AG20443 (cell line): ENCODE measurements around the gene MBD3L3.
"Not testable (repeated sequence)": the region's sequence is repeated elsewhere in the genome, so short reads cannot be mapped to it uniquely, and the experiment has no call there.

Experiments used
- DNase-seq: peaks from one replicate; pipeline ENCODE4 v3.0.0; 2012; ENCODE audit warnings: low spot score, mixed read lengths

The MBD3L3 gene

GRCh38 chr19:7058576-7058975 is at the start of gene MBD3L3:
TSS of gene MBD3L3 (minus strand) at chr19:7058676. CDS start at chr19:7058605, 71 bp downstream.
- DNase-seq = not testable (repeated sequence)

GRCh38 chr19:7106711-7107657 is 48.5 kb upstream of the MBD3L3 start:
- DNase-seq = no peak

GRCh38 chr19:7104747-7105447 is 46.4 kb upstream of the MBD3L3 start:
- DNase-seq = no peak

- DNase-seq = no peak
Observed at GRCh38 chr19:7101498-7102253, 43.2 kb upstream of the MBD3L3 start.

DNA sequence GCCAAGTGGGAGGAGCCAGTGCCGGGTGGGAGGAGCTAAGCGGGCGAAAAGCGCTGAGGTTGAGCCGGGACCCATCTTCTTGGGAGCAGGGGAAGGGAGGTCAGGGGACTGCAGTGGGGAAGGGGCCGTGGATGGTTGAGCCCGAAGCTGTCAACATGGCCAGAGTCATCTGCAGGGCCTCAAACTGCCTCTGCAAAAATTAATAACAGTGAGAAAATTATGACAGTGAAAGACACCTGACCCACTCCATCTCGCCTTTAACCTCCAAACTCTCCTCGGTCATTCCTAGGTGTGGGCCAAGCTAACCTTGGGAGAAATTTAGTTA is 41.1 kb upstream of the MBD3L3 start:
- no peak for DNase-seq

DNA sequence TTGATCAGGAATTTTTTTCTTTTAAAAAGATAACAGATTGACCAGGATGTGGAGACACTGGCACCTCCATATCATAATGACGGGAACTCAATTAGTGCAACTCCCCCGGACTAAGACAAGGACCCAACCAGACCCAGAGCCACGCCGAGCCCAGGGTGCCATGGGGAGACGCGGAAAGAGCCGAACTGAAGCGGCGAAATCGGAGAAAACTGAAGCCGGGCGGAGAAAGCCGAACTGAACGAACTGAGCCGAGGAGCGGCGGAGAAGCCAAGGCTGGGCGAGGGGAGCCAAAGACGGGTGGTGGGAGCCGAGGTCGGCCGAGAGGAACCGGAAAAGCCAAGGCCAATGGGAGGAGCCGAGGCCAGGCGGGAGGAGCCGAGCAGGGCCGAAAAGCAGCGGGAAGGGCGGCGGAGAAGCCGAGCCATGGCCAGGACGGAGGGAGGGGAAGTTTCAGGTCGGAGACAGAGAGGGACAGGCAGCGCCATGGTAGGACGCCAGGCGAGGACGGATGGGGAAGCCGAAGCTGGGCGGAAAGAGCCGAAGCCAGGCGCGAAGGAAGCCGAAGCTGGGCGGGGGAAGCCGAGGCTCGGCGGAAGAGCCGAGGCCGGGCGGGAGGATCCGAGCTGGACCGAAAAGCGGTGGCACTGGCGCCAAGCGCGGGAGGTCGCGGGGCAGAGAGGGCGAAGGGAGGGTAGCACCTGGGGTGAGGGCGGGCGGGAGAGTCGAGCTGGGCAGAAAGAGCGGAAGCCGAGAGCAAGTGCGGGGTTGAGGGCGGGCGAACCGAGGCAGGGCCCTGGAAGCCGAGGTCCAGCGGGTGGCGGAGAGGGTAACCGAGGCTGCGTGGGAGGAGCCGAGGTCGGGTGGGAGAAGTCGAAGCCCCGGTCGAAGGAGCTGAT is 40.5 kb upstream of the MBD3L3 start:
- DNase-seq = peak; percentile 97

DNA sequence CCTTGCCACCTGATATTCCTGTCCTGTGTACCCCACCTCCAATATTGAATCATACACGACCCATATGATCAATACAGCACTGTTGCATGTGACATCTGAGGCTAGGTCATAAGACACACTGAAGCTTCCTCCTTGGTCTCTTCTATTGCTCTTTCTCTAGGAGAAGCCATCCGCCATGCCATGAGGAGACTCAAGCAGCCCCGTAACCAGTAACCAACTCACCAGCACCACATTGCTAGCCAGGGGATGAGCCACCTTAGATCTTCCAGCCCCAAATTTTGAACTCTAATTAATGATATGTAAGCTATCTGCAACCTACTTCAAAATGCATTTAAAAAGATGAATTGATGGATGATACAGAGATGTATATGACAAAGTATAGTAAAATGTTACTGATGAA is 39.6 kb upstream of the MBD3L3 start:
- DNase-seq = no peak

DNA sequence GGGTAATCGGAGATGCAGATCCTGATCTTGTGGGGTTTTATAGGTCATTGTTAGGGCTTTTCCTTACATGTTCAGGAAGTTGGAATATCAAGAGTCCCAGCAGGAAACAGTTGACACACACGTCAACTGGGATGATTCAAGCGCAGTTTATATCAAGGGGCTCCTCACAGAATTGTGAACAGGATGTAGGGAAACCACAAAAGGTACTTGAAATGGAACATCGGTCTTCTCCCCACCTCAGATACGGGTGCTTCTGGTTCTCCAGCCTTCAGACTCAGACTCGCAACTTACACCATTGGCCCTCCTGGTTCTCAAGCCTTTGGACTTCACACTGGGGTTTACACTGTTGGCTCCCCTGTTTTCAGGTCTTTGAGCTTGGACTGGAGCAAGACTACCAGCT is 30.5 kb upstream of the MBD3L3 start:
- DNase-seq = no peak

DNA sequence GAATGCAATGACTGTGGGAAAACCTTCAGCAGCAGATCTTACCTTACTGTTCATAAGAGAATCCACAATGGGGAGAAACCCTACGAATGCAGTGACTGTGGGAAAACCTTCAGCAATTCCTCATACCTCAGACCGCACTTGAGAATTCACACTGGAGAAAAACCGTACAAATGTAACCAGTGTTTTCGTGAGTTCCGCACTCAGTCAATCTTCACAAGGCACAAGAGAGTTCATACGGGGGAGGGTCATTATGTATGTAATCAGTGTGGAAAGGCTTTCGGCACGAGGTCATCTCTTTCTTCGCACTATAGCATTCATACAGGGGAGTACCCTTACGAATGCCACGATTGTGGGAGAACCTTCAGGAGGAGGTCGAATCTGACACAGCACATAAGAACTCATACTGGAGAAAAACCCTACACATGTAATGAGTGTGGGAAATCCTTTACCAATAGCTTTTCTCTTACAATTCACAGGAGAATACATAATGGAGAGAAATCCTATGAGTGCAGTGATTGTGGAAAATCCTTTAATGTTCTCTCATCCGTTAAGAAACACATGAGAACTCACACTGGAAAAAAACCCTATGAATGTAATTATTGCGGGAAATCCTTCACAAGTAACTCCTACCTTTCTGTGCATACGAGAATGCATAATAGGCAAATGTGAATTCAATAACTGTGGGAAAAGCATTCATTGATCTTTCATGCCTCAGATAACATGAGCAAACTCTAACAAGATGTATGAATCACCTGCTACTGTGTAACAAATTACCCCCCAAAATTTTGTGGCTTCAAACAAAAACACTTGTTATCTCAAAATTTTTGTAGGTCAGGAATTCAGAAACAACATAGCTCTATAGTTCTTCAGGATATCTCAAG is 24.8 kb upstream of the MBD3L3 start:
- DNase-seq = no peak

- no peak for DNase-seq
Observed at GRCh38 chr19:7078008-7078407, 19.5 kb upstream of the MBD3L3 start.

DNA sequence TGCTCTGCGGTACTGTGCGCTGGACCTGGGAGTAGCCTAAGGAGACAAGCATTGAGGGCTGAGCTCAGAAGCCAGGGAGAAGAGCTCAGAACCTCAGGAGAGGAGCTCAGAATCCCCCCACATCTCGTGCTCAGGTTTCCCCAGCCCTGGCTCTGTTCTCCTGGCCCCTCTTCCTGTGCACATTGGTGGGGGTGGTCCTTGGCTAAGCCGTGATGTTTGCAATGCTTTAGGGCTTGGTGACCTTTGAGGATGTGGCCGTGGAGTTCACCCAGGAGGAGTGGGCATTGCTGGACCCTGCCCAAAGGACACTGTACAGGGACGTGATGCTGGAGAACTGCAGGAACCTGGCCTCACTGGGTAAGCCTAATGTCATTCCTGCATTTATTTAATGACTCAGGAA is 17.7 kb upstream of the MBD3L3 start:
- no peak for DNase-seq

DNA sequence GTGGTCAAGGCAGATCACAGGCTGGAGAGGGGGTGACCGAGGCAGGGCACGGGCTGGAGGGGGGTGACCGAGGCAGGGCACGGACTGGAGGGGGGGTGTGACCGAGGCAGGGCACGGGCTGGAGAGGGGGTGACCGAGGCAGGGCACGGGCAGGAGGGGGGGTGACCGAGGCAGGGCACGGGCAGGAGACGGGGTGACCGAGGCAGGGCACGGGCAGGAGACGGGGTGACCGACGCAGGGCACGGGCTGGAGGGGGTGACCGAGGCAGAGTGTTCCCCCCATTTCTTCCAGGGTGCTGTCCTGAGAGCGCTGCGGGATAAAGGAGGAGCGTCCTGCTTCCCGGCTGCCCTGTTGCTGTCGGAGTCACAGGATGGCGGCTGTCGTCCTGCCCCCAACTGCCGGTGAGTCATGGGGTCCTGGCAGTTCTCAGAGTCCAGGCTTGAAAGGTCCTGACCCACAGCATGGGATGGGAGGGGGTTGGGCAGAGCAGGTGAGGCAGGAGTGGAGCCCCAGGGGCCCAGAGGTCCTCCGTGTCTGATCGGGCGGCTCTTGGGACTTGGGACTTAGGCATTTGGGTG is 16.3 kb upstream of the MBD3L3 start:
- DNase-seq = no peak

GRCh38 chr19:7072541-7072940 is 14.1 kb upstream of the MBD3L3 start:
- DNase-seq = no peak

GRCh38 chr19:7069904-7070226 is 11.4 kb upstream of the MBD3L3 start:
- DNase-seq = no peak

DNA sequence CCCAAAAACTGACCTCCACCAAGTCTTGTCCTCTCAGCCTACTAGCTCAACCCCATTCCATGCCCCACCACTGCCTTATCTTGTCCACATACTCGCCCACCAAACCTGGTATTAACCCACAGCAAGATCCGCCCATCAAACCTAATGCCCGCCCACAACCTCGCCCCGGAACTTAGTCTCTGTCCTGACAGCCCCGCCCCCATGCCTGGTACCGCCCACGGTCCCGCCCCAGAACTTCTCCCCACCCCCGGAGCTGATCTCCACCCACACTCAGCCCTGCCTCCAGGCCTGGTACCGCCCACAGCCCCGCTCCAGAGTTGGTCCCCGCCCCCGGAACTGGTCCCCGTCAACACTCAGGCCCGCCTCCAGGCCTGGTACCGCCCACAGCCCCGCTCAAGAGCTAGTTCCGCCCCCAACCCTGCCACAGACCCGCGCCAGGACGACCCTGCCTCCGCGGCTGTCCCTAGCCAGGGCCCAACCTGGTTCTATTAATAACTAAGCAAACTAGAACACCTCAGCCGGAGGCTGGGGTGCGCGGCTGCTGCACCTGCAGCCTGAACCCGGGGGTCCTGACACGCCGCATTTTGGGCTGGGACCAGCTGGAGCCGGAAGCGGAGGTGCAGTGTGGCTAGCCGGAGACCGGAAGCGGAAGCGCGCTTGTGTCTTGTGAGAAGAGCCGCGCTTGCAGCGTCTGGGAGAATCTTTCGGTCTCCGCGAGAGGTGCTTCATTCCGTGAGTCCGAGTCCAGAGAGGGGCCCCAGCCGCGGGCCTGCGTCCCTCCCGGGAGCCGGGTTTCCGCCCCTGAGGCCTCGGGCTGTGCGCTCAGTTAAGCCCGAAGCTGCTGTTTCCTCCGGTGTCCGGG is 10.8 kb upstream of the MBD3L3 start, which contains the start of gene ZNF557:
ZNF557 (plus strand) TSS at position 662 of the 862 bp plus-strand sequence. CDS start 5,372 bp downstream, outside the sequence.
- DNase-seq = peak; percentile 98

GRCh38 chr19:7068599-7068998 is 10.1 kb upstream of the MBD3L3 start:
- DNase-seq = no peak

- peak; percentile 24 for DNase-seq
Observed at GRCh38 chr19:7067716-7068115, 9.2 kb upstream of the MBD3L3 start.

DNA sequence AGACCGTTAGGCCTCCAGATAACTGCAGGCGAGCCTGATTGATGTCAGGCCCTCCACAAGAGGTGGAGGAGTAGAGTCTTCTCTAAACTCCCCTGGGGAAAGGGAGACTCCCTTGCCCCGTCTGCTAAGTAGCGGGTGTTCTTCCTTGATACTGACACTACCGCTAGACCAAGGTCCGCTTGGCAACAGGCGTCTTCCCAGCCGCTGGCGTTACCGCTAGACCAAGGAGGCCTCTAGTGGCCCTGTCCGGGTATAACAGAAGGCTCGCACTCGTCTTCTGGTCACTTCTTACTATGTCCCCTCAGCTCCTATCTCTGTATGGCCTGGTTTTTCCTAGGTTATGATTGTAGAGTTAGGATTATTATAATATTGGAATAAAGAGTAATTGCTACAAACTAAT is 8.6 kb upstream of the MBD3L3 start:
- not testable (repeated sequence) for DNase-seq

- no peak for DNase-seq
Observed at GRCh38 chr19:7063764-7064418, 5.4 kb upstream of the MBD3L3 start.
